ENCODE results near the gene SPEM1.

SPEM1 gene

GRCh38 chr17:7419819-7420610 lies at the start of gene SPEM1:
SPEM1 (plus strand) TSS chr17:7420324; CDS start chr17:7420385, 61 bp downstream.
- no peak for DNase-seq

DNA sequence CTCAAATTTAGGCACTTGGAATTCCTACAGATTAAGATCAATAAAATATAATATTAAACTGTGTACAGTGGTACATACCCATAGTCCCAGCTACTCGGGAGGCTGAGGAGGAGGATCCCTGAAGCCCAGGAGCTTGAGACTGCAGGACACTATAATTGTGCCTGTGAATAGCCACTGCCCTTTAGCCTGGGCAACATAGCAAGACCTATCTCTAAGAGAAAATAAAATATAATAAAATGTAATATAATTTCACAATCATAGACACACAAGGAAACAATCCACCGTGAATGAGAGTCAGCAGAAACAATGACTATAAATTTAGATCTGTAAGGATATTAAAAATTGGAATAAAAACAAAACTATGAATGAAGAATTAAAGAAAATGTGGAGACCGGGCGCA lies 49.3 kb upstream of the SPEM1 start:
- no peak for DNase-seq

DNA sequence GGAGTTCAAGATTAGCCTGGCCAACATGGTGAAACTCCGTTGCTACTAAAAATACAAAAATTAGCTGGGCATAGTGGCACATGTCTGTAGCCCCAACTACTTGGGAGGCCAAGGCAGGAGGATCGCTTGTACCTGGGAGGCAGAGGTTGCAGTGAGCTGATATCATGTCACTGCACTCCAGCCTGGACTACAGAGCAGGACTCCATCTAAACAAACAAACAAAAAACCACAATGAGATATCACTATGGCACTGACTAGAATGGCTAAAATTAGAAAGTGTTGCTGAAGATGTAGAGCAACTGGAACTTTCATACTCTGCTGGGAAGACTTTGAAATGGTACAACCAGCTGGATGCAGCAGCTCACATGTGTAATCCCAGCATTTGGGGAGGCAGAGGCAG lies 45.8 kb upstream of the SPEM1 start:
- DNase-seq = no peak

- DNase-seq = no peak
Measured at GRCh38 chr17:7379134-7379533, 41.0 kb upstream of the SPEM1 start.

GRCh38 chr17:7380321-7380720 lies 39.8 kb upstream of the SPEM1 start:
- DNase-seq = no peak

- DNase-seq = no peak
Measured at GRCh38 chr17:7380855-7381683, 39.1 kb upstream of the SPEM1 start, which contains the start of gene TNK1. TNK1 (plus strand) TSS chr17:7381089; CDS start chr17:7382927, 1,838 bp downstream.

GRCh38 chr17:7382901-7383300 lies 37.2 kb upstream of the SPEM1 start:
- DNase-seq = no peak

DNA sequence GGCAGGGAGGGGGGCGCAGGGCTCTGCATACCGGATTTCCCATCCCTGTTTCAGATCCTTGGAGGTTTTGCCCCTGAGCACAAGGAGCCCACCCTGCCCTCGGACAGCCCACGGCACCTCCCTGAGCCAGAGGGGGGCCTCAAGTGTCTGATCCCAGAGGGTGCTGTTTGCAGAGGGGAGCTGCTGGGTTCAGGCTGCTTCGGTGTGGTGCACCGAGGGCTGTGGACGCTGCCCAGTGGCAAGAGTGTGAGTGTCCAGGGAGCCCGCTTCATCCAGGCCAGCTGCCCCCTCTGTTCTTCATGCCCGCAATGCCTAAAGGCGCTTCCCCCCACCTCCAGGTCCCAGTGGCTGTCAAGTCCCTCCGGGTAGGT lies 36.8 kb upstream of the SPEM1 start:
- DNase-seq = no peak

GRCh38 chr17:7383742-7384488 lies 36.2 kb upstream of the SPEM1 start:
- peak; percentile 85 for DNase-seq

- no peak for DNase-seq
Measured at GRCh38 chr17:7384489-7385081, 35.5 kb upstream of the SPEM1 start.

DNA sequence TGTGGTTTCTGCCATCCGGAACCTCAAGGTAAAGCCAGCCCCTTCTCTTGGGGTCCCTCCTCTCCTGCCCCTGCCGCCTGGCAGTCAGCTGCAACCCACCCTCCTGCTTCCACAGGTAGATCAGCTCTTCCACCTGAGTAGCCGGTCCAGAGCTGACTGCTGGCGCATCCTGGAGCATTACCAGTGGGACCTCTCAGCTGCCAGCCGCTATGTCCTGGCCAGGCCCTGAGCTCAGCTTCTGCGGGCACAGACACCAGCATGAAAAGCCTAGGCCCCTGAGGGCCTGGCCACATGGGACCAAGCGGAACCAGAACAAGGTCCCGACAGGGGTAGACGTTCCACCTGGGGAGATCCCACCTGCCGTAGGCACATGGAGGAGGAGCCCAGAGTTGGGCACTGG lies 31.3 kb upstream of the SPEM1 start:
- no peak for DNase-seq

DNA sequence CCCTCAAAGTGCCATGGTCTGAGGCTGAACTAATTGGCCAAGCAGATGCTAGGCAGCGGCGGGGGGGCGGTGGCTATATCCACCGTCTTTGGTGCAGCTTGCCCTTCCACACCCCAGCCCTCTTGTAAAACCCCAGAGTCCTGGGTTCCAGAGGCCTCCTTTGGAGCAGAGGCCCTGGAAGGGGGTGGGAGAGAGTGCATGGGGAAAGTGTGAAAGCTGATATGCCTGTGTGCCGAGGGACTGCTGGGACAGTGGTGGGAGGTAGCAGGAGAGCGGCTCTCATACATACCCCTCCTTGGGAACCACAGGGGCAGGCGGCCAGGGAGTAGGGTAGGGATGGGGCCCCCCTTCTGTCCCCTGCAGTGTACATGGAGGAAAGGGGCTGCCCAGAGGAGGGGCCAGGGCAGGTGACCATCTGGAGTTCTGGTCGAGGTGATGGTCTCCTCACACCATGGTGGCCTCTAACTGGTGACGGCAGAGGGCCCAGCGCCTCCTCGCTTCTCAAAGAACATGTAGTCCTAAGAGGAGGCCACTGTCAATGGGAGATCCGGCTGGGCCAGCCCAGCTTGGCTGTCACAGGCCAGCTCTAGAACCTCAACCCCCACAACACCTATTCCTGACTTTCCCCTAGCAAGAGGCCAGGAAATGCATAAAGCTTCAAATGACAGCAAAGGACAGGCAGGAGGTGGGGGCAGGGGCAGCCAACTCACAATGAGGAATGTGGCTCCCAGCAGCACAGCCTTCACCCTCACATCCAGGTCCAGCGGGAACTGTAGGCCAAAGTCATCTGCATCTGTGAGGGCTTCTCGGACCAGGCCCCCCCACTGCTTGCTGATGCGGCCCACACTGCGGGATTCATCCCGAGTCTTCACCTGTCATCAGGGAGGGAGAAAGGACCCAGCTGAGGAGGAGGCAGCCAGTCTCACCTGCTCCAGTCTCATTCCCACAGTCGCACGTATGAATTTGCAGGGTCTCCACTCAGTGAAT lies 29.9 kb upstream of the SPEM1 start:
- no peak for DNase-seq

DNA sequence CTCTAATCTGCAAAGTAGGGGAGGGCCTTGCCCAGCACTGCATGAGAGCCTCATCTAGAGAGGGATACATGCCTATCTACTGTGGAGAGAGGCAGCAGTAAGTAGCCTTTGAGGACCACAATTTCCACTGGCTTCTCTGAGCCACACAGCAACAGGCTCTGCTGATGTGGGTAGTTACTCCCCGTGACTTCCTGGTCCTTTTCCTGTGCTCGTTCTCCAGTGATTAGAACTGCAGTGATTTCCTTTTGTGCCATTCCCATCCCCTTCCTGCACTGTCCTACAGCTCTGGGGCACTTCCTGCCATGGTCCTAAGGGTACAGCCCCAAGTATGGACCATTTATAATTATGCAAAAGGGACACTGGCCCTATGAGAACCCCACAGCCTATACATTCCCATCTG lies 28.8 kb upstream of the SPEM1 start:
- DNase-seq = no peak

GRCh38 chr17:7392696-7393612 lies 27.2 kb upstream of the SPEM1 start:
- no peak for DNase-seq

- DNase-seq = peak; percentile 81
Measured at GRCh38 chr17:7393613-7394451, 26.3 kb upstream of the SPEM1 start.

GRCh38 chr17:7394452-7395191 lies 25.5 kb upstream of the SPEM1 start, which contains the start of gene PLSCR3:
PLSCR3 (minus strand) TSS chr17:7394525; CDS start chr17:7394110, 415 bp downstream.
- DNase-seq = peak; percentile 83

DNA sequence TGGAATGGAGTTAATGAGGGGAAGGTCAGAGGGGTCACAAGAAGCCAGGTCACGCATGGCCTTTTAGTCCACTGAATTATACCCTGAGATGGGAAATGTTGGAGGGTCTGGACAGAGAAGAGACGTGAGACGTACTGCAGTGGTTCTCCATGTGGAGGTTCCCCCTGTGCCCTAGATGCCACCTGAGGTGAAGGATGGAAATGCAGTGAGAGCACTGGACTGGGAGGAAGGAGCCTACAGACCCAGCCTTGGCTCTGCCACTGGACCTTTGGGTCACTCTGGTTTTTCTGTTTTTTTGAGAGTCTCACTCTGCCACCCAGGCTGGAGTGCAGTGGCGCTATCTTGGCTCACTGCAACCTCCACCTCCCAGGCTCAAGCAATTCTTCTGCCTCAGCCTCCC lies 24.0 kb upstream of the SPEM1 start:
- no peak for DNase-seq

DNA sequence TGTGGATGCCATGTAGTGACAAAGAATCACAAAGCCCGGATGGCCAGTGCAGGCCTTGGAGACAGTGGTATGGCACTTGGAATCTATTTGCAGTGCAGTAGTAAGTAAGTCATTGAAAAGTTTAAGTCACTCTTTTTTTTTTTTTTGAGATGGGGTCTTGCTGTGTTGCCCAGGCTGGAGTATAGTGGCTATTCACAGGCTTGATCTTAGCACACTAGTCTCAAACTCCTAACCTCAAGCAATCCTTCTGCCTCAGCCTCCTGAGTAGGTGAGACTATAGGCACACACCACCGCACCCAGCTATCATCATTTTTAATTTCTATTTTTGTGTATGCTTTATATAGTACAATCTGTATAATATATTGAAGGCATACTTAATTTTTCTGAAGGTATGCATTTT lies 21.5 kb upstream of the SPEM1 start:
- no peak for DNase-seq

All from CD4-positive, alpha-beta T cell treated with Interleukin-21 for 1 hour (primary cell).